Activated B cell treated with CpG ODN at 0.5 μM for 24 hours (primary cell): Measurements from ENCODE around the gene ANO2. TPM values are rescaled to one million over a fixed set of nuclear protein-coding genes. Genes with fewer than 3 reads are reported as not detected.

Experiments used
- ATAC-seq: fragments of 200-7000 bp; cut with Tn5 transposase; one replicate; pipeline ENCODE4 v1.10.0; 2021; ENCODE audit warnings: low read depth, mild to moderate bottlenecking, moderate library complexity
- CTCF ChIA-PET: fragments of 350-600 bp; sonication (Branson Sonifier 250); formaldehyde crosslinking; loops from one replicate; lab custom pipeline; 2021; ENCODE audit warnings: antibody characterized with exemption; lab: Charles Lee
- POLR2A ChIA-PET: fragments of 350-600 bp; sonication (Branson Sonifier 250); formaldehyde crosslinking; loops from one replicate; lab custom pipeline; 2021; ENCODE audit warnings: antibody characterized with exemption; lab: Charles Lee
- DNase-seq: peaks from one replicate; pipeline ENCODE4 v3.0.0; 2022
- H3K27ac Mint-ChIP-seq: one replicate; pipeline ENCODE4 v1.8.0; 2020; ENCODE audit warnings: mixed read lengths
- H3K27me3 Mint-ChIP-seq: one replicate; pipeline ENCODE4 v1.8.0; 2021; ENCODE audit warnings: mixed read lengths
- H3K36me3 Mint-ChIP-seq: one replicate; pipeline ENCODE4 v1.8.0; 2021; ENCODE audit warnings: low read depth, mixed read lengths
- H3K4me1 Mint-ChIP-seq: one replicate; pipeline ENCODE4 v1.8.0; 2021; ENCODE audit warnings: mixed read lengths
- H3K4me3 Mint-ChIP-seq: one replicate; pipeline ENCODE4 v1.8.0; 2020; ENCODE audit warnings: mild to moderate bottlenecking, mixed read lengths
- H3K9me3 Mint-ChIP-seq: one replicate; pipeline ENCODE4 v1.8.0; 2020; ENCODE audit warnings: mixed read lengths
- intact Hi-C: fragments of 100-400 bp; cut with micrococcal nuclease; formaldehyde crosslinking; loops from one replicate; pipeline ENCODE4 v1.15.1; 2024
- total RNA-seq: library from RNA; stranded (reverse); gene quantifications from 2 replicates; pipeline ENCODE4 v1.2.3, GENCODE V29; 2022
- TF ChIP-seq, protein P1 (sequence below): fragments of 200-600 bp; IDR thresholded peaks from one replicate; pipeline ENCODE4 v1.8.0; 2022; ENCODE audit warnings: antibody characterized with exemption, mild to moderate bottlenecking

The ANO2 gene
- total RNA-seq, 1 donor from 2014 or later: not detected

DNA sequence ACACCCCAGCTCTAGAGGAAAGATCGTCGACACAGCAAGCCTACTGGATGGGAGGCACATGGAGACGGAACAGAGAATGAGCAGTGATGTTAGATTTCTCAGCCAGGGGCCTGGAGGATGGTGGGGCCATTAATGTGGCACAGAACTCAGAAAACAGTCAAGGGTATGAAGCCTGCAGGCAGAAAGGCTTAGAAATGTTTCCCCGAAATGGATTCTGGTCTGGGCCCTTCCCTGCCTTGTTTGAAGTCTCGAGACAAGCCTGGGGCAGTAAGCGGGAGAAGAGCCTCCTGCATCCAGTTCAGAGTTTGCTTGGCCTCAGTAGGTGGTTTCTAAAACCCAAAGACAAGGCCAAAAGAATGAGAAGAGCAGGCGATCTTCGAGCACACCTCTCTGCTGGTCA, 354.7 kb downstream of the ANO2 start:
- no peak overlapping the region for H3K4me3 Mint-ChIP-seq
- H3K4me1 Mint-ChIP-seq: no peaks in the 10 kb centered on the region
- H3K27me3 Mint-ChIP-seq: peaks cover 7% of the 10 kb centered on the region
- intact Hi-C loops: no loop called here
- TF ChIP-seq, protein P1, sequence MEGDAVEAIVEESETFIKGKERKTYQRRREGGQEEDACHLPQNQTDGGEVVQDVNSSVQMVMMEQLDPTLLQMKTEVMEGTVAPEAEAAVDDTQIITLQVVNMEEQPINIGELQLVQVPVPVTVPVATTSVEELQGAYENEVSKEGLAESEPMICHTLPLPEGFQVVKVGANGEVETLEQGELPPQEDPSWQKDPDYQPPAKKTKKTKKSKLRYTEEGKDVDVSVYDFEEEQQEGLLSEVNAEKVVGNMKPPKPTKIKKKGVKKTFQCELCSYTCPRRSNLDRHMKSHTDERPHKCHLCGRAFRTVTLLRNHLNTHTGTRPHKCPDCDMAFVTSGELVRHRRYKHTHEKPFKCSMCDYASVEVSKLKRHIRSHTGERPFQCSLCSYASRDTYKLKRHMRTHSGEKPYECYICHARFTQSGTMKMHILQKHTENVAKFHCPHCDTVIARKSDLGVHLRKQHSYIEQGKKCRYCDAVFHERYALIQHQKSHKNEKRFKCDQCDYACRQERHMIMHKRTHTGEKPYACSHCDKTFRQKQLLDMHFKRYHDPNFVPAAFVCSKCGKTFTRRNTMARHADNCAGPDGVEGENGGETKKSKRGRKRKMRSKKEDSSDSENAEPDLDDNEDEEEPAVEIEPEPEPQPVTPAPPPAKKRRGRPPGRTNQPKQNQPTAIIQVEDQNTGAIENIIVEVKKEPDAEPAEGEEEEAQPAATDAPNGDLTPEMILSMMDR: no peak
- DNase-seq (no peak), ATAC-seq (no peak)
- no peaks in the 10 kb centered on the region for H3K36me3 Mint-ChIP-seq
- CTCF ChIA-PET: no interaction called here
- POLR2A ChIA-PET: no interaction called here
- H3K9me3 Mint-ChIP-seq: no peaks in the 10 kb centered on the region
- H3K27ac Mint-ChIP-seq: no peak overlapping the region

DNA sequence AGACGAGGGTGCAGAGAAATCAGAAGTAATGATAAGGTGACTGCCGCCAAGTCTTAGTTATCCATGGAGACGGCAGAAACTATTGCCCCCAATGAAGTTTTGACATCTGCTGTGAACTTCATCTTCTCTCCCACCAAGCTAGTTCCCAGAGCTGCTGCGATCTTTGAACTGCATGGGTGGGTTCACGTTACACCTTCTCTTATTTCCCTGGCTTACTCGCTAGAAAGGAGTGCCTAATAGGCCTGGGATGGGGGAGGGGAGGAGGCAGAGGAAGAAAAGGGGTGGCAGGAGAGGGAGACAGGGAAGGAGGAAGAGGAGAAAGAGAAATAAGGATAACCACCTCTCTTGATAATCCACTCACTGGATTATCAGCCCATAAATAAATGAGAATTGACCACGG, 356.0 kb downstream of the ANO2 start:
- ChIA-PET CTCF (no interaction called here), POLR2A (no interaction called here)
- no peak overlapping the region for H3K4me3 Mint-ChIP-seq
- ATAC-seq (no peak), DNase-seq (no peak)
- intact Hi-C loops: no loop called here
- H3K4me1 Mint-ChIP-seq: no peaks in the 10 kb centered on the region
- TF ChIP-seq, protein P1: no peak
- H3K9me3 Mint-ChIP-seq: no peaks in the 10 kb centered on the region
- H3K27me3 Mint-ChIP-seq: peaks cover 7% of the 10 kb centered on the region
- no peaks in the 10 kb centered on the region for H3K36me3 Mint-ChIP-seq
- no peak overlapping the region for H3K27ac Mint-ChIP-seq

DNA sequence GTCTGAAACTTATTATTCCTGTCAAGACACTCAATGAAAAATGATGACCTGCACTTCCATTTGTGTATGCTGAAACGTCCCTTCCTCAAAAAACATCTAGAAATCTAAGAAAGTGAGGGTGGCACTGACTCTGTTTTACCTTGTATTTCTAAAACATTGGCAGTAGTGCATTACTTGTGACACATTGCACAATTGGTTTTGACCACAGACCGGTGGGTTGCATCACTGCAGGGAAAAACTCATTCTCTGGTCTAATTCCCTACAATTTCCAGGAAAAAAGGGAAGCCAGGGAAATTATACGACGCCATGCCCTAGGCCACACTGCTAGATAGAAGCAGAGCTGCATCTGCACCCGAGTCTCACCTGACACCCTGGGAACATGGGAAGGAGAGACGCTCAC, 356.5 kb downstream of the ANO2 start:
- POLR2A ChIA-PET: no interaction called here
- peaks cover 11% of the 10 kb centered on the region for H3K27me3 Mint-ChIP-seq
- no peaks in the 10 kb centered on the region for H3K9me3 Mint-ChIP-seq
- H3K4me1 Mint-ChIP-seq: no peaks in the 10 kb centered on the region
- no peak overlapping the region for H3K4me3 Mint-ChIP-seq
- CTCF ChIA-PET: no interaction called here
- intact Hi-C loops: no loop called here
- ATAC-seq (no peak), DNase-seq (no peak)
- H3K36me3 Mint-ChIP-seq: no peaks in the 10 kb centered on the region
- H3K27ac Mint-ChIP-seq: no peak overlapping the region
- TF ChIP-seq, protein P1: no peak

DNA sequence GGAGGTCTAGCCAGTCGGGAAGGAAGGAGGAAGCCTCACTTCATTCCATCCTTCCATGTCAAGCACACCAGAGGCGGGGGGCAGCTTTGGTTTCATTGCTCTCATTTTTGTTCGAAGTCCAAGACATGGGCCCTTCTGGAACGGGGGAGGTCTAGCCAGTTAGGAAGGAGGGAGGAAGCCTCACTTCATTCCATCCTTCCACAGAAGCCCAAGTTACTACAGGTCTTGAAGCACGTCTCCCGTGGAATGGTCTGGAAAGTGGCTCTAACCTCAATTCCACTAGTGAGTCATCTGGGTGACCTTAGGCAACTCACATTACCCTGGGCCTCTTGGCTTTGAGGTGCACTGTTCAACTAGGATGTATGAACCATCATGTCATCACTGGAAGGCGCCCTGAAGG, 356.9 kb downstream of the ANO2 start:
- no peak overlapping the region for H3K27ac Mint-ChIP-seq
- DNase-seq (no peak), ATAC-seq (no peak)
- H3K9me3 Mint-ChIP-seq: no peaks in the 10 kb centered on the region
- H3K4me1 Mint-ChIP-seq: no peaks in the 10 kb centered on the region
- intact Hi-C loops: no loop called here
- peaks cover 11% of the 10 kb centered on the region for H3K27me3 Mint-ChIP-seq
- CTCF ChIA-PET: no interaction called here
- TF ChIP-seq, protein P1: no peak
- POLR2A ChIA-PET: no interaction called here
- H3K4me3 Mint-ChIP-seq: no peak overlapping the region
- no peaks in the 10 kb centered on the region for H3K36me3 Mint-ChIP-seq

DNA sequence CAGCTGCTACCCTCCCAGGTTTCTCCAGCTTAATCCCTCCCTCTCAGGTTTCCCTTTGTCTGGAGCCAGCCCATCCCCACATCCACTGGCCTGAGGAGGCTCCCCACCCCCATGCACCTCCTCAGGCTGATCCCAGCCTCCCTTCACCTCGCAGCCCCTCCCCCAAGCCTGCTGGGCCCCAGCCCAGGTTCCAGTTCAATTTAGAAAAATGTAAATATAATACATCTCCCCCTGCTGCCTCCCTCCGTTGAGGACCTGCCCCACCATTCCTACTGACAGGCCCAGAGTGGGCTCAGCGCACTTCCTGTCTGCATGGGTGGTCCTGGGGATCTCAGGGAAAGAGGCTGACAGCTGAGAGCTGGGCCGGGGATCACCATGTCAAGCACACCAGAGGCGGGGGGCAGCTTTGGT, 357.3 kb downstream of the ANO2 start:
- TF ChIP-seq, protein P1: no peak
- ATAC-seq: no peak

More for the DNA sequence above, 357.3 kb downstream of the ANO2 start:
- no peak for DNase-seq
- Mint-ChIP-seq H3K36me3 (no peaks in the 10 kb centered on the region), H3K4me3 (no peak overlapping the region), H3K27me3 (peaks cover 11% of the 10 kb centered on the region), H3K27ac (no peak overlapping the region), H3K9me3 (no peaks in the 10 kb centered on the region), H3K4me1 (no peaks in the 10 kb centered on the region)
- CTCF ChIA-PET: no interaction called here
- POLR2A ChIA-PET: no interaction called here
- intact Hi-C loops: no loop called here
